ENCODE data around the gene FRMD1.

FRMD1 gene

GRCh38 chr6:168045706-168046620 is 33.0 kb downstream of the FRMD1 start:
- TF ChIP-seq TAF1 (IDR thresholded peaks at IDR 0.05; ENCODE audit: borderline replicate concordance, insufficient read depth, low read length), result no peak
- TF ChIP-seq POLR2AphosphoS5 (IDR thresholded peaks at IDR 0.05; ENCODE audit: low read depth, low read length), result no peak
- TF ChIP-seq SIN3A (IDR thresholded peaks at IDR 0.05; ENCODE audit: borderline replicate concordance, insufficient read depth, low read length), result no peak
- TF ChIP-seq FOXP2 (optimal IDR thresholded peaks at IDR 0.05; ENCODE audit: borderline replicate concordance, extremely low read depth, extremely low read length, insufficient read depth), result no peak
- TF ChIP-seq REST (IDR thresholded peaks at IDR 0.05; ENCODE audit: insufficient read depth in 1 of 2, low read depth in 2 of 2, low read length in 2 of 2), result no peak

GRCh38 chr6:168045141-168045691 is 33.8 kb downstream of the FRMD1 start:
- no peak for TF ChIP-seq TAF1 (IDR thresholded peaks at IDR 0.05; ENCODE audit: borderline replicate concordance, insufficient read depth, low read length)
- TF ChIP-seq POLR2AphosphoS5 (IDR thresholded peaks at IDR 0.05; ENCODE audit: low read depth, low read length), result no peak
- TF ChIP-seq FOXP2 (optimal IDR thresholded peaks at IDR 0.05; ENCODE audit: borderline replicate concordance, extremely low read depth, extremely low read length, insufficient read depth), result no peak
- no peak for TF ChIP-seq SIN3A (IDR thresholded peaks at IDR 0.05; ENCODE audit: borderline replicate concordance, insufficient read depth, low read length)
- TF ChIP-seq REST (IDR thresholded peaks at IDR 0.05; ENCODE audit: insufficient read depth in 1 of 2, low read depth in 2 of 2, low read length in 2 of 2), result no peak

- TF ChIP-seq FOXP2 (optimal IDR thresholded peaks at IDR 0.05; ENCODE audit: borderline replicate concordance, extremely low read depth, extremely low read length, insufficient read depth) (no peak), SIN3A (IDR thresholded peaks at IDR 0.05; ENCODE audit: borderline replicate concordance, insufficient read depth, low read length) (no peak), TAF1 (IDR thresholded peaks at IDR 0.05; ENCODE audit: borderline replicate concordance, insufficient read depth, low read length) (no peak), REST (IDR thresholded peaks at IDR 0.05; ENCODE audit: insufficient read depth in 1 of 2, low read depth in 2 of 2, low read length in 2 of 2) (no peak), POLR2AphosphoS5 (IDR thresholded peaks at IDR 0.05; ENCODE audit: low read depth, low read length) (no peak)
Measured at GRCh38 chr6:168044521-168045130, 34.4 kb downstream of the FRMD1 start.

GRCh38 chr6:168043848-168044415 is 35.1 kb downstream of the FRMD1 start:
- TF ChIP-seq TAF1 (IDR thresholded peaks at IDR 0.05; ENCODE audit: borderline replicate concordance, insufficient read depth, low read length) (no peak), SIN3A (IDR thresholded peaks at IDR 0.05; ENCODE audit: borderline replicate concordance, insufficient read depth, low read length) (no peak), FOXP2 (optimal IDR thresholded peaks at IDR 0.05; ENCODE audit: borderline replicate concordance, extremely low read depth, extremely low read length, insufficient read depth) (no peak), REST (IDR thresholded peaks at IDR 0.05; ENCODE audit: insufficient read depth in 1 of 2, low read depth in 2 of 2, low read length in 2 of 2) (no peak), POLR2AphosphoS5 (IDR thresholded peaks at IDR 0.05; ENCODE audit: low read depth, low read length) (no peak)

Measured in PFSK-1 (cell line).